NCI-H82 treated with DMSO at 0.1 percent for 48 hours (cell line): Measurements from ENCODE around the gene GPC5.

ENCODE experiments used
- DNase-seq: peaks from one replicate; lab custom pipeline; 2025; ENCODE audit not compliant: unreplicated experiment; lab: John Stamatoyannopoulos, UW

Gene GPC5

DNA sequence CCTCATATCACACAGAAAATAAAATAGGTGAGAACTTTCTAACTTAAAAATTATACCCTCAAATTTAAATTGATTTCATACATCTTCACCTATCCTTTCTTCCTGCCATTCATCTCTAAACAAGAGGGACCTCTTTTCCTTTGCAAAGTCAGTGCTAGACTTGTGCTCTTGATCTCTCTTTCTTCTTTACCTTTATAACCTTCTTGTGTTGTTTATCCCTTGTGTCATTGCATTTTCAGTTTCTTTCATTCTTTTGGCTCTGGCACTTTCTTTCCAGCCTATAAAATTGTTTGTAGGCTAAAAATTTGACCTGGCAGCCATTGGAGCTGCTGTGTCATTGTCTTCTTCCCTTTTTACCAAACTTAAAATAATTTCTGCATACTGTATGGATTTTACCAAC lies 190.1 kb downstream of the GPC5 start:
- no peak for DNase-seq

DNA sequence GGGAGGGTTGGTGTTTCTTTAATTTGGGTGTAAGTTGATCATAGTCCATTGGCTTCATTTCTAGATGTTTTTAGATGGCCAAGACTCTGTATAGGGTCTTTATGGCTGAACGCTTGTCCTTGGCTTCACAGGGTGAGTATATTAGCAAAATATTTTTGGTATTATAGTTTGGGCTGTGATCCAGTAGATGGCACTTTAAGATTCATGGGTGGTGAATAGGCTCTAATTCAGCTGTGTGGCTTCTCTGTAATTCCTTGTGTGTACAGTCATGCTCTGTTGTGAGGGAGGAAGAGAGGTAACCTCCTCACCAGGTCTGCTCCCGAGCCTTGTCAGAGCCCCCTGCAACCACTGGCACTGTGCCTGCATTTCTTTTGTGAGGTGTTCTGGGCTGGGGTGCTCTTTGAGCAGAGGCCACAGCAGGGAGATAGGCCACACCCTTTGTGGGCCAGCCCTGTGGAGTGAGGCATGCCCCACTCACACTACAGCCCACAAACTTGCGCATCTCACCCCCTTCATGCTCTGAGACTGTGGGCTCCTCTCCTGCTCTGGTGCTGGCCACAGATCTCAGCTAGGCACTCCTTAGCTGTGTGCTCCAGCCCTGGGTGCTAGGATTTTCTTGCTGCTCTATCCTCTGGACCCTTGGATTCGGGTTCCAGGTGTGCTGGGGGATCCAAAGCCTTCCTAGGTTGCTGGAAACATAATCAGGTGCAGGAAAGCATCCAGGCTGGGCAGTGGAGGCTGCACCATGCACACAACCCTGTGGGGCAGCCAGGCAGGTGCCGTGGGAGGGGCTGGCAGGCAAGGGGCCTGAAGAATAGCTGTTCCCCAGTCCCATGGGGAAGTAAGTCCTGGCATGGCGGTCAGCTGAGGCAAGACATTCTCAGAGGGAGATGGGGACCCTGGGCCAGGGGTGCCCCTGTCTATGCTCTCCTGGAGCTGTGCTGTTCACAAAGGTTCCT lies 193.9 kb downstream of the GPC5 start:
- DNase-seq = no peak

DNA sequence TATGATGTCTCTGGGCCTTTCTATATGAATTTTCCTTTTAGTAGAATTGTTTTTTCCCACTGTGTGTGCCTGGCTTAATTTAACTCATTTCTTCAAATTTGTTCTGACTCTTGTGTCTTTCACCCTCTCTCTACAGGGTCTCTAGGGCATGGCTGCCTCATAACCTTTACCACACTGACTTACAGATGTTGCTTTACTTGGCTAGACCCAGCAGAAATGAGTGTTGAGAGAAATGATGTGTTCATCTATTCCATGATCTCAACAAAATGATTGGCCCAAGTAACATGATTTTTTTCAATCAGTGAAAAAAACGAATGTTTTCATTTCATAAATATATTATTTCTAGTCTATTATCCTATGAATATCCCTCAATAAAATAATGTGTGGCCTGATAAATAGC lies 195.0 kb downstream of the GPC5 start:
- no peak for DNase-seq

- no peak for DNase-seq
Measured at GRCh38 chr13:91594061-91594460, 195.6 kb downstream of the GPC5 start.

DNA sequence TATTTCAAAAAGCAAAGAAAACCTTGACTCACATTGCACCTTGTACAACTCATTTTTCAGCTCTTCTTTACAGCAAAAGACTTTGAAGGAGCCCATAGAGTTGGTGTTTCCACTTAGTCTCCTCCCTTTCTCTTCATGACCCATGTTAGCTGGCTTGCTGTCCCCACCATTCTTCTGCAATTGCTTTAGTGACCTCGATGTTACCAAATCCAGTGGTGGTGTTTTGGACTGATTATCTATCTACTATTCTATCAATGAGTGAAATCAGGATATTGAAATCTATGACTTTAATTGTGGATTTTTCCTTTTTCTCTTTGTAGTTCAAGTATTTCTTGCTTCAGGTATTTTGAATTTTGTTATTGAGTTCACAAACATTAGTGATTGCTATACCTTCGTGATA lies 197.3 kb downstream of the GPC5 start:
- no peak for DNase-seq

GRCh38 chr13:91596842-91597241 lies 198.4 kb downstream of the GPC5 start:
- no peak for DNase-seq

- no peak for DNase-seq
Measured at GRCh38 chr13:91598655-91599054, 200.2 kb downstream of the GPC5 start.

DNA sequence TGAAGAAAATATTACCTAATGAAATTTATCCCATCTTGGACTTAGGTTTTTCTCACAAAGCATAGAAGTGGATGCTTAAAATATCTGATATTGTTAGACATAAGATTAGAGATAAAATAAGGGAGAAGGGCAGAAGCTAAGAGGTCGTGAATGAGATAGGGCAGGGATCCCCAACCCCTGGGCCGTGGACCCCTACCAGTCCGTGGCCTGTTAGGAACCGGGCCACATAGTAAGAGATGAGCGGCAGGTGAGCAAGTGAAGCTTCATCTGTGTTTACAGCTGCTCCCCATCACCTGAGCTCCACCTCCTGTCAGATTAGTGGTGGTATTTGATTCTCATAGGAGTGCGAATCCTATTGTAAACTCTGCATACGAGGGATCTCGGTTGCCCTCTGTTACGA lies 202.9 kb downstream of the GPC5 start:
- DNase-seq = no peak

DNA sequence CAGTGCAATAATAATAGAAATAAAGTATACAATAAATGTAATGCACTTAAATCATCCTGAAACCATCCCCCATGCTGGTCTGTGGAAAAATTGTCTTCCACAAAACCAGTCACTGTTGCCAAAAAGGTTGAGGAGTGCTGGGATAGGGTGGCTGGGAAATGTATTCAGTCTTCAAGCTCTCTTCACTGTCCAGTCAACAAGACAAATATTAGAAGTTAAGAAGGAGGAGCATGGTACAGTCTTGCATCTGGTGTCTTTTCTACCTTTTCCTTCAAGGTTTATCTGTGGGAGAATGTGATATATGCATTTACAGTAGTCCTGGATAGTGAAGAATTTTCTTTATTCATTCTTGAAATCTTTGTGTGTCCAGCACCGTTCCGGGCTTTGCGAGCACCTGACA lies 203.4 kb downstream of the GPC5 start:
- no peak for DNase-seq

GRCh38 chr13:91609353-91609752 lies 210.9 kb downstream of the GPC5 start:
- no peak for DNase-seq

DNA sequence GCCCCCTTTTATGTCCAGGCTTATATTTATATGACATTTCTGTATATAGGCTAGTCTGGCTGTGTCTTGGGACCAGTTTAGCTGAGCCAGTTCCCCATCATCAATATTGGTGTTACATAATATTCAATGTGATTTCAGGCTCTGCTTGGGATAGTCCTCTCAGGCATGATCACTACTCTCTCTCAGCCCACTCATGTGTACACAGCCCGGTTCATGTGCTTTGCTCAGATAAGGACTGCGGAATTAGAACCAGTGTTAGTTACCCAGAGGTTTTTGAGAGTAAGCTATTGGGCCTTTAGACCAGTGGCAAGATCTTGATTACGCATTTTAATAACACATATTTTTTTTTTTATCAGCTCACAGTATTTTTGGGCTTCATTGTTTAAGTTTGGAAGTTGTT lies 219.9 kb downstream of the GPC5 start:
- no peak for DNase-seq

- DNase-seq = no peak
Measured at GRCh38 chr13:91620670-91621141, 222.3 kb downstream of the GPC5 start.

GRCh38 chr13:91621161-91621560 lies 222.7 kb downstream of the GPC5 start:
- no peak for DNase-seq

DNA sequence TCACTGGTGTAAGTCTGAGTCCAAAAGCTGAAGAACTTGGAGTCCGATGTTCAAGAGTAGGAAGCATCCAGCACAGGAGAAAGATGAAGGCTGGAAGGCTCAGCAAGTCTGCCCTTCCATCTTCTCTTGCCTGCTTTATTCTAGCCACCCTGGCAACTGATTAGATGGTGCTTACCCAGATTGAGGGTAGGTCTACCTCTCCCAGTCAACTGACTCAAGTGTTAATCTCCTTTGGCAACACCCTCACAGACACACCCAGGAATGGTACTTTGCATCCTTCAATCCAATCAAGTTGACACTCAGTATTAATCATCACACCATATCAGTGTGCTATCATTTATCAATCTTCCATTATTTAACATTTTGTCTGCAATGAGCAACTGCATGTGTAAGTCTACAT lies 223.5 kb downstream of the GPC5 start:
- no peak for DNase-seq

GRCh38 chr13:91622778-91623550 lies 224.5 kb downstream of the GPC5 start:
- no peak for DNase-seq

- no peak for DNase-seq
Measured at GRCh38 chr13:91627952-91628739, 229.7 kb downstream of the GPC5 start.

- no peak for DNase-seq
Measured at GRCh38 chr13:91630946-91631345, 232.5 kb downstream of the GPC5 start.

GRCh38 chr13:91632086-91632485 lies 233.7 kb downstream of the GPC5 start:
- no peak for DNase-seq

GRCh38 chr13:91639330-91639729 lies 240.9 kb downstream of the GPC5 start:
- DNase-seq = no peak

DNA sequence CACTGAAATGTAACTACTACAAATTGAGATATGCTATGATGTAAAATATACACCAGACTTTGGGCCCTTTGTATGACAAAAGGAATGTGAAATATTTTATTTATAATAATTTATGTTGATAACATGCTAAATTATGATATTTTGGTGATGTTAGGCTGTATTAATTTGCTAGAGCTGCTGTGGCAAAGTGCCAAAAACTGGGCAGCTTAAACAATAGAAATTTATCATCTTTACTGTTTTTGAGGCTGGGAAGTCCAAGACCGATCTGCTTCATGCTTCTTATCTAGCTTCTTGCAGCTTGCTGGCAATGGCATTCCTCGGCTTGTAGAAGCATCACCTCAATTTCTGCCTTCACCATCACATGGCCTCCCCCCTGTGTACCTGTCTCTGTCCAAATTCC lies 245.0 kb downstream of the GPC5 start:
- DNase-seq = no peak

DNA sequence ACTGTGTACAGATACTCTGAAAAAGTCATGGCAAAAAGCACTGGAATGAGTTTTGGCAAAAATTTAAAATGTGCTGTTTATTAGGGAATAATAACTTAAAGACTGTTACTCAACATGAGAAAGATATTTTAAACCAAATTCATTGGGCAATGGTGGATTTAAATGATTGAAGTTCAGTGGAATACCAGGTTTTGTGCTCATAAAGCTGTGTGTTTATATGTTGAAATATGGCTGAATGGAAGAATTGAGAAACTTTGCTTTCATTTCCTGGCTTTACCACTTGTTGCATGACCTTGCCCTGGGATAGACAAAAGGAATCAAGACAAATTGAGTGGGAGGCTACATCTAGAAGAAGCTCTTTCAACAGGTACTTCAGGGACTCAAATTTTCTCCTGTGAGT lies 246.4 kb downstream of the GPC5 start:
- DNase-seq = no peak
